SH-SY5Y (cell line): ENCODE data around the gene APBA1.

ENCODE experiments used
- GATA2 ChIP-seq: IDR thresholded peaks from 2 replicates; pipeline ENCODE4 v1.6.1; 2011; ENCODE audit warnings: mild to moderate bottlenecking, low read depth, low read length
- GATA3 ChIP-seq: IDR thresholded peaks from 2 replicates; pipeline ENCODE4 v1.6.1; 2011; ENCODE audit warnings: low read depth, mild to moderate bottlenecking, low read length, moderate library complexity

GRCh38 chr9:69580582-69581214 lies 91.5 kb downstream of the APBA1 start:
- TF ChIP-seq GATA2: peak; percentile 3; the same call in 1 of the 2 replicates
- TF ChIP-seq GATA3: no peak
